Nucleus accumbens (tissue), 56 donors: ENCODE measurements around the gene C5orf58.
A peak's percentile ranks its signal among the peaks of the same experiment; 100 is the strongest.

Experiments
- DNase-seq, 56 donors: peaks; one replicate each; lab custom pipeline; 2025; lab: John Stamatoyannopoulos, UW

Gene C5orf58

GRCh38 chr5:170252720-170253350, 20.1 kb downstream of the C5orf58 start:
- no peak for DNase-seq

- DNase-seq, result no peak
Measured at GRCh38 chr5:170254056-170254455, 21.3 kb downstream of the C5orf58 start.

- no peak for DNase-seq
Measured at GRCh38 chr5:170256571-170256970, 23.8 kb downstream of the C5orf58 start.

DNA sequence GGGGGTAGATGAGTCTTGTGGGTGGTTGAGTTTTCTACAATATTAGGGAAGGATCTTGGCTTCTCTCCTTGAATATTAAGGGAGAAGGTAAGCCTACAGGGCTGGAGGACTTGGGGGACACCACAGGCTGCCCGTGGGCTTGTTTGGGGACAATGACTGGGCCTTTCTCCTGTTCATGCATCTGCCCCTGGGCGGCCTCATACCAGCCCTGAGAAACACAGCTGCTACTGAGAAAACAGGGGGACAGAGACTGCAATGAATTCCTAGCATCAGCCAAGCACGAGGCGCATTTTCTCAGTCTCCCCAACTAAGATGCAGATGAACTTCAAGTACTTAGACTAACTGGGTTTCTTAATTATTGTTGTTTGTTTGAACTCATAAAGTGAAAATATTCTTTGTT, 24.6 kb downstream of the C5orf58 start:
- no peak for DNase-seq

- no peak for DNase-seq
Measured at GRCh38 chr5:170261528-170262043, 28.8 kb downstream of the C5orf58 start.

- no peak for DNase-seq
Measured at GRCh38 chr5:170262061-170263045, 29.6 kb downstream of the C5orf58 start.

DNA sequence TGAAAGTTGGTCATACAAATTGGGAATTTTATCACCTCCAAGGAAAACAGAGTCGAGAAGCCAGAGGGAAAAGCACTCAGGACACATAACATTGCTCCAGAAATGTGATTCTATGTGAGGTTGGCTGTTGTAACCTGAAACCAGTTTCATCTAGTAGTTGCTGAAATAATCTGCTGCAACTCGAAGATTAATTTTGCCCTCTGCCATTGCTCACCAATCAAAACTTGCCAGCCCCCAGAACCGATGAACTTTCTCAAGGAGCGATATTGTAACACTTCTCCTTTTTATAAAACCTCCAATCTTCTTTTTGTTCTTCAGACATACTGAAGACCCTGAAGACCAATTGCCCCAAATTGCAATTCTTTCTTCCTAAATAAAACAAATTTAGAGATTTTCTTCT, 31.1 kb downstream of the C5orf58 start:
- no peak for DNase-seq

GRCh38 chr5:170265522-170265921, 32.7 kb downstream of the C5orf58 start:
- DNase-seq, result peak in 51 of 56 donors; percentile 25 to 90 (median 68)

- DNase-seq, result no peak
Measured at GRCh38 chr5:170266570-170267381, 34.0 kb downstream of the C5orf58 start.

DNA sequence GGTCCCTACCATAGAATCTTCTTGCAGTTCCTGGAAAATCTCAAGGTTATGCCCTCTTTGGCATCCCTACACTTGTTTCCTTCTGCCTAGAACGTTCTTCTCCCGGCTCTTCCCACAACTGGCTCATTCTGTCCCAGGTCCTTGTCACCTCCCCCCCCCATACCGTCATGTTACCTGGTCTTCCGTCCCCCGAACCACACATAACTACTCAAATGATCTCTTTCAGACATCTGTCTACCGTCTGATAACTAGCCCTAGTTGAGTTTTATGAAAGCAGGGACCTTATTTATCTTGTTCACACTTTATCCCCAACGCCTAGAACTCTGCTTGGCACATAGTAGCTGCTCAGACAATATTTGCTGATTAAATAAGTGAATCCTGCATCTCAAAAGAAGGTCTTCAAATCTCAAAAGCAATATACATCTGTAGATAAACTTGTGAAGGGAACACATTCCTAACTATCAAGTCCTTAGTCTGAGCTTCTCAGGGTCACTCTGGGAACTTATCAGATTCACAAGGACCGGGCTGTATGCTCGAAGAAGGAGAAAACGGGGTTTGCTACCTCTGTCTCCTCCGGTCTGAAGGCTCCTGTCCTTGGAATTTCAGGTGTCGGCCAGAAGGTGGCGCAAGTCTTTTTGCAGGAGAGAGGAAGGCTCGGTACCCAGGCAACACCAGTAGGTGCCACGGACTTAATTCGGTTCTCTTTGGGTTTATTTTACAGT, 34.8 kb downstream of the C5orf58 start:
- peak in 49 of 56 donors; percentile 5 to 84 (median 56) for DNase-seq

DNA sequence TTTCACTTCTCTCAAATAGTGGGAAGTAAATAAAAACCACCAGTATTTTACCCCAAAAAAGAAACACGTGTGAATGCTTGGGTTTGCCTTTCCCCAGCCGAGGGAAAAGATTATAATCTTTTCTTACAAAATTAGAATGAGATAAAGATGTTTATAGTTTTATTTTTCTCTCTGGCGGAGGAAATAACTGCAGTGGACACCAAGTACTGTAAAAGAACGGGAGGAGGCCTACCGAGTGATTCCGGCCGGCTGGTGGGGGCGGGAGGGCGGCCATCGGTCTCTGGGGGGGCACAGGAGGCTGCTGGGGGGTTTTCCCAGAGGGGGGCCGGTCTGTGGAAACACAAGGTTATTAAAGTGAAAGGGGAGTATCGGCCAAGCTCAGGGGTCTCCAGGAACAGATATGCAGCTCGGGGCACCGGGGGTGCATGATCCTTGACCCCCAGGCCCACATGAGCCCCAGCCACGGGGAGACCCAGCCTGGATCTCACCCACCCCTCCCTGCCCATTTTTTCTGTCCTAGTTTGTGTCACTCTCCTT, 35.4 kb downstream of the C5orf58 start:
- no peak for DNase-seq

DNA sequence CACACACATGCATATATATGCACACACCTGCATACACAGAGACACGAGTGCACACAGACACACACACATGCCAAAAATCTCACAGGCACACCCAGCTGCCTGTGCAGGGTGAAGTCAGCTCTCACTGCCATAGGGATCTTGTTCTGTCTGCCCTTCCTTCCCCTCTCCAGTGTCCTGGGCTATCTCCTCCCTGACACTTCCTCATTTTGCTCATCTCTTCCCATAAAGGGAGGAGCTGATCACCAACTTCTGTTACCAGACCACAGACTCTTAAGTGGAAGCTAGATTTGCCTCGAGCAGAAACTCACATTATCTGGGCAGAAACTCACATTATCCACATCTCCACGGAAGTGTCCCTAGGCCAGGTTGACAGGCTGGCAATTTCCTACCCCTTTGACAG, 36.1 kb downstream of the C5orf58 start:
- peak in 1 of 56 donors; percentile 3 for DNase-seq

DNA sequence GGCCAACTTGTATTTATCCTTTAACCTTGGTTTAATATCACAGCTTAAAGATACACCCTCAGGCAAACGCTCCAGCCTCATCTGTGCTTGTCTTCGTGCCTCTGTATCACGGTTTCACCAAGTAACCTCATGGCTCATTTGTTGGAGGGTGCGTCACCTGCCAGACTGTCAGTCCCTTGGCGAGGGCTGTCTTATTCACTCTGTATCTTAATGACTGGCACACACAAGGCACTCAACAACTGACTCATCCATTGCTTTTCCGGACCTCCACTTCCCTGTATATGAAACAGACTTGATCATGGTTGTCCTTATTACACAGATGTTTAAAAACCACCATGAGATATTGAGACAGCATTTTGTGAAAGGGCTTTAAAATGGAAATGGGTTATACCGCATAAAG, 36.8 kb downstream of the C5orf58 start:
- DNase-seq, result no peak

- DNase-seq, result no peak
Measured at GRCh38 chr5:170270293-170271069, 37.7 kb downstream of the C5orf58 start.

DNA sequence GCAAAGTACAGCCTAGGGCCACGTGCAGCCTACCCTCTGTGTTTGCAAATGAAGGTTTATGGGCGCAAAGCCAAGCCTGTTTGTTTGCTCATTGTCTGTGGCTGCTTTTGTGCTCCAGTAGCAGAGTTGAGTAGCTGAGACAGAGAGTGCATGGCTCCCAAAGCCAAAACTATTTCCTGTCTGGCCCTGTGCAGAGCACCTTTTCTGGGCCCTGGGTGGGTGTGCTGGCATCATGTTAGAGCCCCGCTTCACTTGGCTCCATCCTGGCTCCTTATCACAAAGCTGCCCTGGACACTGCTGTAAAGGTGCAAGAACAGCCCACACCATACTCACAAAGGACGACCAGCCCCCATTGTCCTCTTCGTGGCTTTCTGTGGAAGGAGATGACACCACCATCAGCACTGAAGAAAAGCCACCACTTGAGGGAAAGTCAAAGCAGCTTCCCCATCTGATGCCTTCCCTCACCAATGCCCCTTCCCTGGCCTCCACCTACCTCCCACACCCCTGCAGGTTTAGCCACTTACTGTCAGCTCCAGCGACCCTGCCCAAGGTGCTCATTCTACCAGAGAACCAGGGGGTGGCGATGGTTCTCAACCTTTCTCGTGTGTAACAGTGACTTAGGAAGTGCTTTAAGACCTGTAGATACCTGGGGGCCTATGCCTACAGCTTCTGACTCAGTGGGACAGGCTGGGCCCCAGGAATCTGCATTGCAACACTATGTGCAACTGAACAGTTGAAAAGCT, 41.4 kb downstream of the C5orf58 start:
- peak in 21 of 56 donors; percentile 6 to 51 (median 27) for DNase-seq

- no peak for DNase-seq
Measured at GRCh38 chr5:170275376-170275994, 42.7 kb downstream of the C5orf58 start.

DNA sequence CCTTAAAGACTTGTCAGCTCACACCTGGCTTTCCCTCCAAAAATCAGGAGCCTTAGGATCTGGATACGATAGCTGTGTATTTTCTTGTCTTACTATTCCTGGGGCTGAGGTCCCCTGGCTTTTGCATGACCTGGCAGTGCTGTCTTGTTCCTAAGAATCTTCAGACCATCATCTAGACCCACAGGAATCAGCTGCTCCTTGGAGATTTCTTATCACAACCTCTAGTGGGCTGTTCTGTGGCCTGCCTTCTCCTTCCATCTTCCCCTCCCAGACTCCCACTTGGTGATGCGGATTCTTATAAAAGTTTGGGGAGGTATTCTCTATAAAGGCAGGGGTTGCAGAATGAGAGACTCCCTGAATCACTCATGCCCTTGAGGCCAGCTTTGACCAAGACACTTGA, 43.4 kb downstream of the C5orf58 start:
- DNase-seq, result no peak

DNA sequence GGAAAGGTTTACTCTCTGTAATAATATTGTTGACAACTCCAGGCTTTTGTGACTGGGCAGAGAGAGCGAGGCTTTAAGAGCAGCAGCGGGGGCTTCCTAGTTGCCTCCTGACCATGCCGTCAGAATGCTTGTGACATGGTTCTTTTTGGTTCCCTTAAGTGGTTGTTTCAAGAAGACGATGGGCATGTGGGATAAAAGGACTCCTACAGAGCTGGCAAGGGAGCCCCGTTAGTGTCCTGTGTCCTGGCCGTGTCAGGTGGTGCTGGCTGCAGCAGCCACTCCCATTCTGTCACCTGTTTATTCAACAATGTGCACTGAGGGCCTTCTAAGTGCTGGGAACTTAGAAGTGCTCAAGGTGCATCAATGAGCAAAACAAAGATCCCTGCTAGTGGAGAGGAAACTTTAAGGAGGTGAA, 45.1 kb downstream of the C5orf58 start:
- DNase-seq, result no peak
